ENCODE results near the gene CCDC8. TPM values are rescaled to one million over a fixed set of nuclear protein-coding genes. Genes with fewer than 3 reads are reported as not detected.

CCDC8 gene
- total and polyA plus RNA-seq, 3 donors from 2014 or later, result 20.1 to 33.8 (median 23.3) TPM

DNA sequence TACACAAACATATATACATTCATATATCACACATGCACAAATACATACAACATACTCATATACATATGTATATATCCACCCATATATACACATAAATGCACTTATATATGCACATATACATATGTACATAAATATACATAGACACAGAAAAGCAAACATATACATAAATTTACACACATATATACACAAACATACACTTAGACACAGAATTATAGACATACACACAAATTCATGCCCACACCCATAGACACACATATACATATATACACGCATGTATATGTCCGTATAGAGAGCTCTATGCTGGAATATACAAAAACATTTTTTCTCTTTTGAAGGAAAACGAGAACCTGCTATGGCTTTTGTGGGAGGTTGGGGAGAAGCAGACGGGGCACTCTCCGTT is 37.4 kb upstream of the CCDC8 start:
- WGBS, 2 donors, result 51 to 65% methylated on average over 5 of the region's 5 CpGs
- H3K4me1 ChIP-seq, result peaks cover 11% of the 10 kb centered on the region
- no peak overlapping the region for H3K4me3 ChIP-seq
- H3K27me3 ChIP-seq, result no peaks in the 10 kb centered on the region
- no peaks in the 10 kb centered on the region for H3K36me3 ChIP-seq (ENCODE audit: low read depth, missing control alignments)
- no peaks in the 10 kb centered on the region for H3K9me3 ChIP-seq
- TF ChIP-seq, protein P1, sequence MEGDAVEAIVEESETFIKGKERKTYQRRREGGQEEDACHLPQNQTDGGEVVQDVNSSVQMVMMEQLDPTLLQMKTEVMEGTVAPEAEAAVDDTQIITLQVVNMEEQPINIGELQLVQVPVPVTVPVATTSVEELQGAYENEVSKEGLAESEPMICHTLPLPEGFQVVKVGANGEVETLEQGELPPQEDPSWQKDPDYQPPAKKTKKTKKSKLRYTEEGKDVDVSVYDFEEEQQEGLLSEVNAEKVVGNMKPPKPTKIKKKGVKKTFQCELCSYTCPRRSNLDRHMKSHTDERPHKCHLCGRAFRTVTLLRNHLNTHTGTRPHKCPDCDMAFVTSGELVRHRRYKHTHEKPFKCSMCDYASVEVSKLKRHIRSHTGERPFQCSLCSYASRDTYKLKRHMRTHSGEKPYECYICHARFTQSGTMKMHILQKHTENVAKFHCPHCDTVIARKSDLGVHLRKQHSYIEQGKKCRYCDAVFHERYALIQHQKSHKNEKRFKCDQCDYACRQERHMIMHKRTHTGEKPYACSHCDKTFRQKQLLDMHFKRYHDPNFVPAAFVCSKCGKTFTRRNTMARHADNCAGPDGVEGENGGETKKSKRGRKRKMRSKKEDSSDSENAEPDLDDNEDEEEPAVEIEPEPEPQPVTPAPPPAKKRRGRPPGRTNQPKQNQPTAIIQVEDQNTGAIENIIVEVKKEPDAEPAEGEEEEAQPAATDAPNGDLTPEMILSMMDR (IDR thresholded peaks at IDR 0.05), result no peak
- TF ChIP-seq POLR2A (IDR thresholded peaks at IDR 0.05), result no peak
- intact Hi-C loops (cut with DNase I; ENCODE audit: low total_unique reads), result no loop called here
- no peak for DNase-seq
- H3K27ac ChIP-seq, result peak overlapping the region in 1 of 2 donors; percentile 45

DNA sequence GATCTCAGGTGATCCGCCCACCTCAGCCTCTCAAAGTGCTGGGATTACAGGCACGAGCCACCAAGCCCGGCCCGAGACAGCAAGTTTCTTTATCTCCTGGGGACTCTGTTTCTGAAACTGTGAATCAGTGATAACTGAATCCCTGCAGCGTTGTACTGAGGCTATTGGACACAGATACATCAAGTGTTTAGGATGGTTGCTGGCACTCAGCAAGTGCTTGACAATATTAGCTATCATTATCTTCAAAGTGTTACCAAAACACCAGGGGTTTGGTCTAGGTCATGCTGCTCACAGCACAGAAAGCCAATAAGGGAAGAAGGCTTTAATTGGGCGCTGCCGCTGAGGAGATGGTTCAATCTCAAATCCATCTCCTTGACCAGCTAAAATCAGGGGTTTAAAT is 35.9 kb upstream of the CCDC8 start:
- no peaks in the 10 kb centered on the region for H3K27me3 ChIP-seq
- intact Hi-C loops (cut with DNase I; ENCODE audit: low total_unique reads), result no loop called here
- H3K36me3 ChIP-seq (ENCODE audit: low read depth, missing control alignments), result no peaks in the 10 kb centered on the region
- 48 to 51% methylated on average over 7 of the region's 7 CpGs for WGBS, 2 donors
- TF ChIP-seq, protein P1 (IDR thresholded peaks at IDR 0.05), result no peak
- no peak for TF ChIP-seq POLR2A (IDR thresholded peaks at IDR 0.05)
- H3K4me3 ChIP-seq, result no peak overlapping the region
- H3K27ac ChIP-seq, result no peak overlapping the region
- H3K9me3 ChIP-seq, result no peaks in the 10 kb centered on the region
- DNase-seq, result no peak
- peaks cover 11% of the 10 kb centered on the region for H3K4me1 ChIP-seq

DNA sequence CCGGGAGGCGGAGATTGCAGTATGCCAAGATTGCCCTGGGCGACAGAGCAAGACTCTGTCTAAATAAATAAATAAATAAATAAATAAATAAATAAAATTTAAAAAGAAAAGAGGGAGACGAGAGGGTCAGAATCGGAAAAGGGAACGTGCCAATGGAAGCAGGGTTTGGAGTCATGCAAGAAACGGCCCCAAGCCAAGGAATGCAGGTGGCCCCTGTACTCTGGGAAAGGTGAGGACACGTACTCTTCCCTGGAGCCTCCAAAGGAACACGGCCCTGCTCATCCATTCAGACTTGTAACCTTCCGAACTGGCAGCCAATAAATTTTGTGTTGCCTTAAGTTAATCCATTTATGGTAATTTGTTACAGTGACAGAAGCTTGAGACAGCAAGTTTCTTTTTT is 35.2 kb upstream of the CCDC8 start:
- no peak overlapping the region for H3K27ac ChIP-seq
- no peaks in the 10 kb centered on the region for H3K27me3 ChIP-seq
- no peaks in the 10 kb centered on the region for H3K36me3 ChIP-seq (ENCODE audit: low read depth, missing control alignments)
- no peak overlapping the region for H3K4me3 ChIP-seq
- intact Hi-C loops (cut with DNase I; ENCODE audit: low total_unique reads), result no loop called here
- 70 to 86% methylated on average over 10 of the region's 10 CpGs for WGBS, 2 donors
- TF ChIP-seq, protein P1 (IDR thresholded peaks at IDR 0.05), result no peak
- TF ChIP-seq POLR2A (IDR thresholded peaks at IDR 0.05), result no peak
- DNase-seq, result no peak
- H3K4me1 ChIP-seq, result peaks cover 11% of the 10 kb centered on the region
- no peaks in the 10 kb centered on the region for H3K9me3 ChIP-seq

DNA sequence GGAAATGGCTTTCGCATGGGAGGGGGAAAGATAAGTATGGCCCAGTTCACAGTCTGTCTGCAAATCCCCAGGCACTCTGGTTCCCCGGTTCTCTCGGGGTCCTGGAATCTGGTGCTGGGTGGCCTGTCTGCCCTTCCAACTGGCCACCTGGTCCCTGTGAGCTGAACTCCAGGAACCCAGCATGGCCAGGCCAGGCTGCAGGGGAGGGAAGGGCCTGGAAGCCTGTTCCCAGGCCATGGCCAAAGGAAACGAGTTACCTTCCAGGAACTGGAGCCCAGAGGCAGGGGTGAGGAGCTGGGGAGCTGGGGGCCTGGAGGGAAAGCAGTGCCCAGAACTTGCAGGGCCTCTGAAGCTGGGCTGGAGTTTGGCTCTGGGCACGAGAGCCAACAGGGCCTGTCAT is 34.5 kb upstream of the CCDC8 start:
- Histone ChIP-seq H3K9me3 (no peaks in the 10 kb centered on the region), H3K27ac (peak overlapping the region; percentile 50 to 66), H3K27me3 (no peaks in the 10 kb centered on the region), H3K4me3 (no peak overlapping the region), H3K4me1 (peaks cover 16% of the 10 kb centered on the region), H3K36me3 (ENCODE audit: low read depth, missing control alignments) (no peaks in the 10 kb centered on the region)
- no peak for DNase-seq
- TF ChIP-seq, protein P1 (IDR thresholded peaks at IDR 0.05), result no peak
- TF ChIP-seq POLR2A (IDR thresholded peaks at IDR 0.05), result no peak
- intact Hi-C loops (cut with DNase I; ENCODE audit: low total_unique reads), result no loop called here
- WGBS, 2 donors, result 38 to 57% methylated on average over 5 of the region's 5 CpGs

DNA sequence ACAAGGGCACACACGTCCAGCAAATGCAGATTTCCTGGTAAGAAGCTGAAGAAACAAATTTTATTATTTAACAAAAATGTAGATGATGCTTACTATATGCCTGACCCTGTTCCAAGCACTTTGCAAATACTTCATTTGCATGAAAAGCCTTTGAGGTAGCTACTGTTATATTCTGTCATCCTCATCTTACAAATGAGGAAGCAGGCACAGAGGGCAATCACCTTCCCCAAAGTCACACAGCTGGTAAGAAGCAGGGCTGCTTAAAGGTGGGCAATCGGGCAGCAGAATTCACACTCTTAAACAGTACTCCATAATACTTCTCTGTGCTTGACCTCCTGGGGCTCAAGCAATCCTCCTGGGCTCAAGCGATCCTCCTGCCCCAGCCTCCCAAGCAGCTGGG is 33.6 kb upstream of the CCDC8 start:
- Histone ChIP-seq H3K36me3 (ENCODE audit: low read depth, missing control alignments) (no peaks in the 10 kb centered on the region), H3K9me3 (no peaks in the 10 kb centered on the region), H3K27ac (no peak overlapping the region), H3K4me1 (peaks cover 24% of the 10 kb centered on the region), H3K4me3 (no peak overlapping the region), H3K27me3 (no peaks in the 10 kb centered on the region)
- WGBS, 2 donors, result 52 to 55% methylated on average over 3 of the region's 3 CpGs
- DNase-seq, result no peak
- intact Hi-C loops (cut with DNase I; ENCODE audit: low total_unique reads), result no loop called here
- no peak for TF ChIP-seq POLR2A (IDR thresholded peaks at IDR 0.05)
- TF ChIP-seq, protein P1 (IDR thresholded peaks at IDR 0.05), result no peak
